Measurements from ENCODE around the gene CDH11.

CDH11 gene

GRCh38 chr16:65044873-65045272, 77.0 kb downstream of the CDH11 start:
- TF ChIP-seq CTCF (IDR thresholded peaks at IDR 0.05; ENCODE audit: borderline replicate concordance, control extremely low read depth, extremely low read depth, insufficient read depth, missing control alignments): no peak
- DNase-seq (ENCODE audit: low spot score): no peak
- in situ Hi-C loops (cut with MboI; ENCODE audit: low sequenced_read_pairs, unreplicated experiment): no loop called here

- no peak for DNase-seq (ENCODE audit: low spot score)
- TF ChIP-seq CTCF (IDR thresholded peaks at IDR 0.05; ENCODE audit: borderline replicate concordance, control extremely low read depth, extremely low read depth, insufficient read depth, missing control alignments): no peak
- in situ Hi-C loops (cut with MboI; ENCODE audit: low sequenced_read_pairs, unreplicated experiment): no loop called here
Observed at GRCh38 chr16:65044026-65044425, 77.8 kb downstream of the CDH11 start.

GRCh38 chr16:65042438-65043365, 79.2 kb downstream of the CDH11 start:
- no peak for DNase-seq (ENCODE audit: low spot score)
- in situ Hi-C loops (cut with MboI; ENCODE audit: low sequenced_read_pairs, unreplicated experiment): no loop called here
- TF ChIP-seq CTCF (IDR thresholded peaks at IDR 0.05; ENCODE audit: borderline replicate concordance, control extremely low read depth, extremely low read depth, insufficient read depth, missing control alignments): no peak

GRCh38 chr16:65041667-65042066, 80.2 kb downstream of the CDH11 start:
- in situ Hi-C loops (cut with MboI; ENCODE audit: low sequenced_read_pairs, unreplicated experiment): no loop called here
- TF ChIP-seq CTCF (IDR thresholded peaks at IDR 0.05; ENCODE audit: borderline replicate concordance, control extremely low read depth, extremely low read depth, insufficient read depth, missing control alignments): no peak
- no peak for DNase-seq (ENCODE audit: low spot score)

- no peak for DNase-seq (ENCODE audit: low spot score)
- TF ChIP-seq CTCF (IDR thresholded peaks at IDR 0.05; ENCODE audit: borderline replicate concordance, control extremely low read depth, extremely low read depth, insufficient read depth, missing control alignments): no peak
- in situ Hi-C loops (cut with MboI; ENCODE audit: low sequenced_read_pairs, unreplicated experiment): no loop called here
Observed at GRCh38 chr16:65038100-65038499, 83.8 kb downstream of the CDH11 start.

GRCh38 chr16:65037556-65037955, 84.3 kb downstream of the CDH11 start:
- DNase-seq (ENCODE audit: low spot score): no peak
- TF ChIP-seq CTCF (IDR thresholded peaks at IDR 0.05; ENCODE audit: borderline replicate concordance, control extremely low read depth, extremely low read depth, insufficient read depth, missing control alignments): no peak
- in situ Hi-C loops (cut with MboI; ENCODE audit: low sequenced_read_pairs, unreplicated experiment): no loop called here
